Measurements from ENCODE around the gene KDF1.

The KDF1 gene

GRCh38 chr1:26986658-26987057 lies 26.4 kb upstream of the KDF1 start:
- ChIA-PET CTCF (interaction anchor here (1.2 kb wide), 1 partner anchor 10 kb away, joined by 4 read pairs; no protein-coding TSS in a partner anchor), POLR2A (no interaction called here)
- no peak for TF ChIP-seq TARDBP (IDR thresholded peaks at IDR 0.05)
- no peak for TF ChIP-seq FOXK2 (IDR thresholded peaks at IDR 0.05)
- no peak for TF ChIP-seq BHLHE40 (IDR thresholded peaks at IDR 0.05; ENCODE audit: borderline replicate concordance)
- no peak for TF ChIP-seq ELF4 (IDR thresholded peaks at IDR 0.05)
- TF ChIP-seq LEF1 (IDR thresholded peaks at IDR 0.05; ENCODE audit: borderline replicate concordance), result no peak
- TF ChIP-seq NFRKB (IDR thresholded peaks at IDR 0.05), result no peak
- TF ChIP-seq HDGF (IDR thresholded peaks at IDR 0.05; ENCODE audit: borderline replicate concordance), result no peak
- no peak for DNase-seq (ENCODE audit: extremely low spot score)

- ChIA-PET CTCF (interaction anchor here (1.0 kb wide), 1 partner anchor 61 kb away, joined by 4 read pairs; no protein-coding TSS in a partner anchor), POLR2A (no interaction called here)
- no peak for DNase-seq (ENCODE audit: extremely low spot score)
- TF ChIP-seq FOXM1 (IDR thresholded peaks at IDR 0.05; ENCODE audit: borderline replicate concordance), result no peak
- no peak for TF ChIP-seq SUZ12 (IDR thresholded peaks at IDR 0.05)
- TF ChIP-seq NFRKB (IDR thresholded peaks at IDR 0.05), result no peak
- TF ChIP-seq LEF1 (IDR thresholded peaks at IDR 0.05; ENCODE audit: borderline replicate concordance), result no peak
- no peak for TF ChIP-seq BHLHE40 (IDR thresholded peaks at IDR 0.05; ENCODE audit: borderline replicate concordance)
- no peak for TF ChIP-seq CTBP1 (IDR thresholded peaks at IDR 0.05; ENCODE audit: borderline replicate concordance)
- no peak for TF ChIP-seq ELF4 (IDR thresholded peaks at IDR 0.05)
- no peak for TF ChIP-seq FOXA1 (IDR thresholded peaks at IDR 0.05)
- no peak for TF ChIP-seq HDGF (IDR thresholded peaks at IDR 0.05; ENCODE audit: borderline replicate concordance)
Observed at GRCh38 chr1:26984291-26984690, 24.0 kb upstream of the KDF1 start.

- TF ChIP-seq ARNT (IDR thresholded peaks at IDR 0.05) (no peak), ELF4 (IDR thresholded peaks at IDR 0.05) (no peak), FOXM1 (IDR thresholded peaks at IDR 0.05; ENCODE audit: borderline replicate concordance) (no peak), LEF1 (IDR thresholded peaks at IDR 0.05; ENCODE audit: borderline replicate concordance) (no peak), TARDBP (IDR thresholded peaks at IDR 0.05) (no peak), HDGF (IDR thresholded peaks at IDR 0.05; ENCODE audit: borderline replicate concordance) (no peak), NFRKB (IDR thresholded peaks at IDR 0.05) (no peak)
- CTCF ChIA-PET, result no interaction called here
- POLR2A ChIA-PET, result no interaction called here
- DNase-seq (ENCODE audit: extremely low spot score), result no peak
Observed at GRCh38 chr1:26983863-26984262, 23.6 kb upstream of the KDF1 start.

- DNase-seq (ENCODE audit: extremely low spot score), result no peak
- TF ChIP-seq SP1 (IDR thresholded peaks at IDR 0.05) (no peak), ZNF384 (IDR thresholded peaks at IDR 0.05) (no peak), FOXA1 (IDR thresholded peaks at IDR 0.05) (no peak), NFRKB (IDR thresholded peaks at IDR 0.05) (no peak), CTBP1 (IDR thresholded peaks at IDR 0.05; ENCODE audit: borderline replicate concordance) (no peak), SUZ12 (IDR thresholded peaks at IDR 0.05) (no peak), LEF1 (IDR thresholded peaks at IDR 0.05; ENCODE audit: borderline replicate concordance) (no peak), TARDBP (IDR thresholded peaks at IDR 0.05) (no peak), BHLHE40 (IDR thresholded peaks at IDR 0.05; ENCODE audit: borderline replicate concordance) (no peak)
- ChIA-PET POLR2A (no interaction called here), CTCF (interaction anchor here (0.6 to 1.4 kb wide), 3 partner anchors 17 to 381 kb away, joined by 3 to 5 read pairs (median 4); no protein-coding TSS in a partner anchor)
Observed at GRCh38 chr1:26981146-26981846, 21.0 kb upstream of the KDF1 start.

GRCh38 chr1:26978901-26979300 lies 18.6 kb upstream of the KDF1 start:
- TF ChIP-seq SP1 (IDR thresholded peaks at IDR 0.05) (no peak), FOXK2 (IDR thresholded peaks at IDR 0.05) (no peak), ARNT (IDR thresholded peaks at IDR 0.05) (no peak), FOXA1 (IDR thresholded peaks at IDR 0.05) (no peak), HDGF (IDR thresholded peaks at IDR 0.05; ENCODE audit: borderline replicate concordance) (no peak), NFRKB (IDR thresholded peaks at IDR 0.05) (no peak), ZNF384 (IDR thresholded peaks at IDR 0.05) (no peak), LEF1 (IDR thresholded peaks at IDR 0.05; ENCODE audit: borderline replicate concordance) (no peak), FOXM1 (IDR thresholded peaks at IDR 0.05; ENCODE audit: borderline replicate concordance) (no peak), TARDBP (IDR thresholded peaks at IDR 0.05) (no peak), CTBP1 (IDR thresholded peaks at IDR 0.05; ENCODE audit: borderline replicate concordance) (no peak), L3MBTL2 (conservative IDR thresholded peaks at IDR 0.05) (no peak), ELF4 (IDR thresholded peaks at IDR 0.05) (no peak), PKNOX1 (IDR thresholded peaks at IDR 0.05) (no peak), SUZ12 (IDR thresholded peaks at IDR 0.05) (no peak), BHLHE40 (IDR thresholded peaks at IDR 0.05; ENCODE audit: borderline replicate concordance) (no peak)
- DNase-seq (ENCODE audit: extremely low spot score), result no peak
- ChIA-PET POLR2A (no interaction called here), CTCF (interaction anchor here (0.7 kb wide), 1 partner anchor 12 kb away, joined by 6 read pairs; no protein-coding TSS in a partner anchor)

GRCh38 chr1:26976621-26977510 lies 16.6 kb upstream of the KDF1 start:
- POLR2A ChIA-PET, result no interaction called here
- CTCF ChIA-PET, result no interaction called here
- no peak for DNase-seq (ENCODE audit: extremely low spot score)
- TF ChIP-seq LEF1 (IDR thresholded peaks at IDR 0.05; ENCODE audit: borderline replicate concordance) (no peak), FOXM1 (IDR thresholded peaks at IDR 0.05; ENCODE audit: borderline replicate concordance) (no peak), ARNT (IDR thresholded peaks at IDR 0.05) (no peak), FOXA1 (IDR thresholded peaks at IDR 0.05) (no peak), PKNOX1 (IDR thresholded peaks at IDR 0.05) (no peak), BHLHE40 (IDR thresholded peaks at IDR 0.05; ENCODE audit: borderline replicate concordance) (no peak), NFRKB (IDR thresholded peaks at IDR 0.05) (no peak), FOXK2 (IDR thresholded peaks at IDR 0.05) (no peak), CTBP1 (IDR thresholded peaks at IDR 0.05; ENCODE audit: borderline replicate concordance) (no peak), HDGF (IDR thresholded peaks at IDR 0.05; ENCODE audit: borderline replicate concordance) (no peak), SUZ12 (IDR thresholded peaks at IDR 0.05) (no peak), ZNF384 (IDR thresholded peaks at IDR 0.05) (no peak), TARDBP (IDR thresholded peaks at IDR 0.05) (no peak), L3MBTL2 (conservative IDR thresholded peaks at IDR 0.05) (no peak)

All from HEK293T (cell line).